ENCODE results near the gene SRC. TPM values are rescaled to one million over a fixed set of nuclear protein-coding genes. Genes with fewer than 3 reads are reported as not detected.

The SRC gene
- total RNA-seq, 1 donor from 2014 or later, result 6.0 TPM

GRCh38 chr20:37447688-37448087, 101.7 kb downstream of the SRC start:
- DNase-seq (ENCODE audit: missing footprints) (no peak), ATAC-seq (no peak)
- intact Hi-C loops (cut with DNase I), result no loop called here

GRCh38 chr20:37449276-37449675, 103.3 kb downstream of the SRC start:
- intact Hi-C loops (cut with DNase I), result no loop called here
- DNase-seq (ENCODE audit: missing footprints), result no peak
- ATAC-seq, result no peak

- no peak for DNase-seq (ENCODE audit: missing footprints)
- intact Hi-C loops (cut with DNase I), result no loop called here
- no peak for ATAC-seq
Measured at GRCh38 chr20:37450344-37450743, 104.4 kb downstream of the SRC start.

- intact Hi-C loops (cut with DNase I), result no loop called here
- ATAC-seq (no peak), DNase-seq (ENCODE audit: missing footprints) (no peak)
Measured at GRCh38 chr20:37451616-37452015, 105.7 kb downstream of the SRC start.

- no peak for ATAC-seq
- DNase-seq (ENCODE audit: missing footprints), result no peak
- intact Hi-C loops (cut with DNase I), result no loop called here
Measured at GRCh38 chr20:37452236-37452635, 106.3 kb downstream of the SRC start.

- ATAC-seq, result no peak
- intact Hi-C loops (cut with DNase I), result no loop called here
- no peak for DNase-seq (ENCODE audit: missing footprints)
Measured at GRCh38 chr20:37453288-37453687, 107.3 kb downstream of the SRC start.

GRCh38 chr20:37453836-37454235, 107.9 kb downstream of the SRC start:
- DNase-seq (ENCODE audit: missing footprints) (no peak), ATAC-seq (no peak)
- intact Hi-C loops (cut with DNase I), result no loop called here

GRCh38 chr20:37454636-37455385, 108.9 kb downstream of the SRC start:
- ATAC-seq, result no peak
- DNase-seq (ENCODE audit: missing footprints), result no peak
- intact Hi-C loops (cut with DNase I), result no loop called here

Other genes with a start within 250 kb of the SRC start
- 100 TPM for gene RPN2, start 166.8 kb upstream of the SRC start, total RNA-seq
- gene MROH8, start 166.6 kb upstream of the SRC start, total RNA-seq, result 3.7 TPM
- not detected for gene GHRH, start 84.3 kb upstream of the SRC start, total RNA-seq
- gene MANBAL, start 56.5 kb upstream of the SRC start, total RNA-seq, result 20.7 TPM
- 0.19 TPM for gene NNAT, start 175.1 kb downstream of the SRC start, total RNA-seq
- gene BLCAP, start 181.7 kb downstream of the SRC start, total RNA-seq, result 92.1 TPM

Measured in Right ventricle myocardium inferior (tissue), 1 donor.